Neutrophil (primary cell): Measurements from ENCODE around the gene DDRGK1.

ENCODE experiments used
- H3K27ac ChIP-seq: fragments of 200-600 bp; sonication (generic); 2 replicates; pipeline ENCODE4 v1.5.1; 2016; ENCODE audit warnings: mild to moderate bottlenecking, moderate library complexity
- H3K27me3 ChIP-seq: fragments of 200-600 bp; sonication (generic); 2 replicates; pipeline ENCODE4 v1.6.0; 2016; ENCODE audit warnings: mild to moderate bottlenecking
- H3K36me3 ChIP-seq: fragments of 200-600 bp; sonication (generic); 2 replicates; pipeline ENCODE4 v1.5.1; 2017
- H3K4me1 ChIP-seq, 2 experiments: fragments of 200-600 bp in 1 of 2; sonication (generic) in 1 of 2; 1 replicate in 1 of 2; 2 replicates in 1 of 2; pipeline versions ENCODE4 v1.5.1 to v1.6.1; 2013 to 2016; ENCODE audit warnings: low read depth in 1 of 2, low read length in 1 of 2, mild to moderate bottlenecking in 1 of 2, moderate library complexity in 1 of 2; ENCODE audit not compliant: control insufficient read depth in 1 of 2, insufficient read depth in 1 of 2
- H3K4me3 ChIP-seq, 2 experiments: fragments of 200-600 bp in 1 of 2; sonication (generic) in 1 of 2; 1 replicate in 1 of 2; 2 replicates in 1 of 2; pipeline ENCODE4 v1.5.1; 2013 to 2016; ENCODE audit warnings: low read depth in 1 of 2, low read length in 1 of 2, mild to moderate bottlenecking in 1 of 2, moderate library complexity in 1 of 2
- H3K9me3 ChIP-seq: fragments of 200-600 bp; sonication (generic); 2 replicates; pipeline ENCODE4 v1.5.1; 2016
- TF ChIP-seq, protein P1 (sequence below): fragments of 200-600 bp; sonication (generic); IDR thresholded peaks from 2 replicates; pipeline ENCODE4 v1.5.1; 2016; ENCODE audit warnings: antibody characterized with exemption

DDRGK1 gene

DNA sequence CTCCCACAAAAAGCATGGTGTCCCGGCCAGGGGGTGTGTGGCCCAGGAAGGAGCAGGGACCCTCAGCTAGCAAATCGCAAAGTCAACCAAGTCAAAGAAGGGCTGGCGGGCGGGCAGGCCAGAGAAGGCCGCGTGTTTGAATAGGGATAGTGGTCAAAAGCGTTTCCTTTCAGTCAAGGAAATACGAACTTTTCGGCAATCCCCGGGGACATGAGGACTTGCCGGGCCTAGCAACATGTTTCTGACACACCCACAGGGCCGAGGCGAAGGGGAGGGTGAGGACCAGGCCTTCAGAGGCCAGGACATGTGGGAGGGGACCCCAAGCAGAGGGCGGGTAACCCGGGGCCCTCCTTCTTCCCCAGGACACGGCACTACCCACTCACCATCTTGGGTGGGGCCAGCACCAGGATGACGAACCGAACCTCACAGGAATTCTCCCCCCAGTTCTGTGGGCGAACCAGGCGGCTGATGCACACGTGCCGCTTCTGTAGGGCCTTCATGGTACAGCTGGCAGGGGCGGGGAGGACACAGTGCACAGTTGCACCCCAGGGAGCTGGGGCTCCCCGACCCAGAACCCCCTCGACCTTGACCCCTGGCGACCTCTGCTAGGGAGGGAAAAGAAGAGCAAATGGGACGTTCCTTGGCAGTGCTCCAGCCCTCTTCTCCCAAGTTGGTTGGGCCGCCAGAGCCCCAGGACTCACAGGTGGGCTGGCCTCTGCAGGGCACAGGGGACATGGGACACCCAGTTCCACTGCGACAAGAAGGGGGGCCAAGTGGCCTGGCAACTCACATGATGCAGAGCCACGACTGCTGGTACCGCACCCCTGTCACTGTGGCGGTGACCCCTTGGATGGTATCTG lies 28.9 kb upstream of the DDRGK1 start:
- TF ChIP-seq, protein P1, sequence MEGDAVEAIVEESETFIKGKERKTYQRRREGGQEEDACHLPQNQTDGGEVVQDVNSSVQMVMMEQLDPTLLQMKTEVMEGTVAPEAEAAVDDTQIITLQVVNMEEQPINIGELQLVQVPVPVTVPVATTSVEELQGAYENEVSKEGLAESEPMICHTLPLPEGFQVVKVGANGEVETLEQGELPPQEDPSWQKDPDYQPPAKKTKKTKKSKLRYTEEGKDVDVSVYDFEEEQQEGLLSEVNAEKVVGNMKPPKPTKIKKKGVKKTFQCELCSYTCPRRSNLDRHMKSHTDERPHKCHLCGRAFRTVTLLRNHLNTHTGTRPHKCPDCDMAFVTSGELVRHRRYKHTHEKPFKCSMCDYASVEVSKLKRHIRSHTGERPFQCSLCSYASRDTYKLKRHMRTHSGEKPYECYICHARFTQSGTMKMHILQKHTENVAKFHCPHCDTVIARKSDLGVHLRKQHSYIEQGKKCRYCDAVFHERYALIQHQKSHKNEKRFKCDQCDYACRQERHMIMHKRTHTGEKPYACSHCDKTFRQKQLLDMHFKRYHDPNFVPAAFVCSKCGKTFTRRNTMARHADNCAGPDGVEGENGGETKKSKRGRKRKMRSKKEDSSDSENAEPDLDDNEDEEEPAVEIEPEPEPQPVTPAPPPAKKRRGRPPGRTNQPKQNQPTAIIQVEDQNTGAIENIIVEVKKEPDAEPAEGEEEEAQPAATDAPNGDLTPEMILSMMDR, result no peak
- no peaks in the 10 kb centered on the region for H3K36me3 ChIP-seq
- H3K27ac ChIP-seq, result no peak overlapping the region
- no peak overlapping the region for H3K4me3 ChIP-seq
- H3K27me3 ChIP-seq, result peaks cover 46% of the 10 kb centered on the region
- H3K4me1 ChIP-seq, result peaks cover 0 to 5% of the 10 kb centered on the region in 2 experiments
- no peaks in the 10 kb centered on the region for H3K9me3 ChIP-seq

DNA sequence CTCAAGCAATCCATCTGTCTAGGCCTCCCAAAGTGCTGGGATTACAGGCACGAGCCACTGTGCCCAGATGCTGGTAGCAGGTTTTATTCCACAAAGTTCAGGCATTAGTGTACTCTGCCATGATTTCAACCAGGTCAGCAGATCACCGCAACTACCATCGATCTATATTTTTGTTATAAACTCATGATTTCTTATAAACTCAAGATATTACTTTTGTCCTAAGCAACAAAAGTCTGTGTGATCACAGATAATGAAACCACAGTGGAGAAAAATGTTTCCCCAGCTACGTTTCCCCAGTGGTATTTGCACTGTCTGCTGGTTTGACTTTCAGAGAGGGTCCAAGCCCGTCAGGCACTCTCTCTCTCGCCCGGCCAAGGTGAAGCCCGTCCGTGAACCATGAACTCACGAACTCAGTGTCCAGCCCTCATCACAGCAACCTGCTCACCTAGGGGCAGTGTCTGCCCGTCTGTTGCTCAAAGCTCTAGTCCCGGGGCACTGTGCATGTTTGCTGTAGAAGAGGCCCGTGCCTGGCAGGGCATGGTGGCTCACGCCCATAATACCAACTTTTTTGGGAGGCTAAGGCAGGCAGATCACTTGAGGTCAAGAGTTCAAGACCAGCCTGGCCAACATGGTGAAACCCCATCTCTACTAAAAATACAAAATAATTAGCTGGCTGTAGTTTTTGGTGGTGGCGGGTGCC lies 27.6 kb upstream of the DDRGK1 start:
- Histone ChIP-seq H3K4me3 (no peak overlapping the region), H3K36me3 (no peaks in the 10 kb centered on the region), H3K27ac (no peak overlapping the region), H3K4me1 (no peaks in the 10 kb centered on the region), H3K27me3 (peaks cover 33% of the 10 kb centered on the region), H3K9me3 (no peaks in the 10 kb centered on the region)
- TF ChIP-seq, protein P1, result no peak

DNA sequence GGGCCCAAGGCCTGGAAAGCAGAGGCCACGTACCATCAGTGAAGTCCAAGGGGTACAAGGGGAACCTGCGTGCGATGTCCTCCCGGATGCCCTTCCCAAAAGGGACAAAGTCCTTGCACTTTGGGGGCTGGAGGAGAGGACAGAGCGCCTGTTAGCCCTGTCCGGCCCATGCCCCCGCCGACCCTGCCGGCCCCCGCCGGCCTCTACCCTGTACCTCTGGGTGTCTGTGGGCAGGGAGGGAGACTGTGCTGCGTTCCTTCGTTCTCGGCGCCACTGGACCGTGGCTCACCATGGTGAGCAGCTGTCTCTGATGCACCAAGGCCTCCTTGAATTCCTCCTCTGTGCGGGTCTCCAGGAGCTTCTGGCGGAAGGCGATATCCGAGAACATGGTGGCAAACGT lies 26.6 kb upstream of the DDRGK1 start:
- Histone ChIP-seq H3K36me3 (no peaks in the 10 kb centered on the region), H3K27me3 (peaks cover 24% of the 10 kb centered on the region)
- TF ChIP-seq, protein P1, result no peak

DNA sequence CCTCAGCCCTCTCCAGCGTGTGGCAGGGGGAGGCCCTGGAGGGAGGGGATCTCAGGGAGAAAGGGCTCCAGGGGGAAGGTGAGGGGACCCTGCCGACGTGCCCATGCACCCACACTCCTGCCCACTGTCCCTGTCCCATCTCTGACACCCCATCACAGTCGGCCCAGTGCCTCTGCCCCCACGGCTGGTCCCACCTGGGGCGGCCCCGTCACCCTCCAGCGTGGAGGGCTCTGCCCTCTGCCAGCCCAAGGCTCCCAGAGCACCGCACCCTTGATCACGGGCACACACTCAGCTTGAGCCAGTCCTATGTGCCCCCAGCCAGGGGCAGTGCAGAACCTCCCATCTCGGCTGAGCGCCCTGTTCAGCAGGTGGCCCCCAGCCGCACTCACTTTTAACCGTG lies 25.3 kb upstream of the DDRGK1 start:
- TF ChIP-seq, protein P1, result no peak
- peaks cover 1% of the 10 kb centered on the region for H3K36me3 ChIP-seq
- no peaks in the 10 kb centered on the region for H3K9me3 ChIP-seq
- H3K4me3 ChIP-seq, result no peak overlapping the region
- H3K4me1 ChIP-seq, result no peaks in the 10 kb centered on the region
- peaks cover 10% of the 10 kb centered on the region for H3K27me3 ChIP-seq
- H3K27ac ChIP-seq, result no peak overlapping the region

More for the DNA sequence above, 26.6 kb upstream of the DDRGK1 start:
- H3K27ac ChIP-seq, result no peak overlapping the region
- H3K9me3 ChIP-seq, result no peaks in the 10 kb centered on the region
- H3K4me1 ChIP-seq, result no peaks in the 10 kb centered on the region
- no peak overlapping the region for H3K4me3 ChIP-seq

DNA sequence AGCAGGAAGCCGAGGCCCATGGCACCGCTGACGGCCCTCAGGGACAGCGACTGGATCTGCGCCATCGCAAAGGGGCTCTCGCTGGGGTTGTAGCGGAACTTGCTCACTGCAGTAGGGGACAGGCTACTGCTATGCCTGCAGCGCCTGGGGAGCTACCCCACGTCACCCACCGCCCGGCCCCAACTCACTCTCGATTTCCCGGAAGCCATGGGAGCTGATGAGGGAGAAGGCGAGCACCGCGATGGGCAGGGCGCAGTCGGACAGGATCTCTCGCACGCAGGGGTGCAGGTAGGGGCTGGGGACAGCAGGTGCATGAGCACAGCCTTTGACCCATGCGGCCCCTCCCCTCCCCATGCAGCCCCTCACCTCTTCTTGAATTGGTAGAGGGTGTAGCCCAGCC lies 24.7 kb upstream of the DDRGK1 start:
- Histone ChIP-seq H3K4me1 (no peaks in the 10 kb centered on the region), H3K36me3 (peaks cover 8% of the 10 kb centered on the region), H3K4me3 (no peak overlapping the region), H3K27ac (no peak overlapping the region), H3K9me3 (no peaks in the 10 kb centered on the region), H3K27me3 (peaks cover 5% of the 10 kb centered on the region)
- TF ChIP-seq, protein P1, result no peak
